MM.1S (cell line): ENCODE results near the gene TPM4.

Experiments
- DNase-seq: peaks from one replicate; pipeline ENCODE4 v3.0.0-alpha.2; 2015
- H2AFZ ChIP-seq: fragments of 300-600 bp; sonication (generic); 2 replicates; pipeline ENCODE4 v1.6.0; 2016; ENCODE audit warnings: antibody characterized with exemption, low read length
- H3F3A ChIP-seq: fragments of 300-600 bp; sonication (generic); 2 replicates; pipeline ENCODE4 v1.6.1; 2016; ENCODE audit warnings: mild to moderate bottlenecking, antibody characterized with exemption, low read length, moderate library complexity, mixed read lengths; ENCODE audit not compliant: insufficient read depth
- H3K27ac ChIP-seq: fragments of 300-600 bp; sonication (generic); 2 replicates; pipeline ENCODE4 v1.5.1; 2016; ENCODE audit warnings: mild to moderate bottlenecking, low read length
- H3K27me3 ChIP-seq: fragments of 300-600 bp; sonication (generic); replicated peaks from 2 replicates; pipeline ENCODE4 v1.6.0; 2016; ENCODE audit warnings: low read length; ENCODE audit not compliant: insufficient read depth
- H3K36me3 ChIP-seq: fragments of 300-600 bp; sonication (generic); replicated peaks from 2 replicates; pipeline ENCODE4 v1.6.1; 2016; ENCODE audit warnings: mild to moderate bottlenecking, low read length, mixed read lengths; ENCODE audit not compliant: insufficient read depth
- H3K4me1 ChIP-seq: fragments of 300-600 bp; sonication (generic); 2 replicates; pipeline ENCODE4 v1.6.1; 2016; ENCODE audit warnings: low read length, mixed read lengths
- H3K4me2 ChIP-seq: fragments of 300-600 bp; sonication (generic); 2 replicates; pipeline ENCODE4 v1.6.0; 2016; ENCODE audit warnings: low read depth, low read length
- H3K4me3 ChIP-seq: fragments of 300-600 bp; sonication (generic); 2 replicates; pipeline ENCODE4 v1.5.1; 2016; ENCODE audit warnings: low read length, mixed read lengths
- H3K79me2 ChIP-seq: fragments of 300-600 bp; sonication (generic); 2 replicates; pipeline ENCODE4 v1.6.1; 2016; ENCODE audit warnings: mixed run types, low read length, mixed read lengths
- H3K9ac ChIP-seq: fragments of 300-600 bp; sonication (generic); 2 replicates; pipeline ENCODE4 v1.6.1; 2016; ENCODE audit warnings: low read length, mixed read lengths
- H3K9me2 ChIP-seq: fragments of 300-600 bp; sonication (generic); replicated peaks from 2 replicates; pipeline ENCODE4 v1.6.1; 2016; ENCODE audit warnings: mild to moderate bottlenecking, low read length, mixed read lengths; ENCODE audit not compliant: insufficient read depth
- H3K9me3 ChIP-seq: fragments of 300-600 bp; sonication (generic); replicated peaks from 2 replicates; pipeline ENCODE4 v1.6.1; 2016; ENCODE audit warnings: mild to moderate bottlenecking, low read length, mixed read lengths; ENCODE audit not compliant: insufficient read depth
- H4K20me1 ChIP-seq: fragments of 300-600 bp; sonication (generic); 2 replicates; pipeline ENCODE4 v1.6.1; 2016; ENCODE audit warnings: mild to moderate bottlenecking, low read length, moderate library complexity, mixed read lengths; ENCODE audit not compliant: insufficient read depth
- EZH2 ChIP-seq: fragments of 300-600 bp; sonication (generic); optimal IDR thresholded peaks from 2 replicates; pipeline ENCODE3; 2017; ENCODE audit warnings: low read depth, mild to moderate bottlenecking, antibody characterized with exemption, low read length, mixed read lengths
- EZH2phosphoT487 ChIP-seq: fragments of 300-600 bp; sonication (generic); IDR thresholded peaks from 2 replicates; pipeline ENCODE4 v1.6.1; 2018; ENCODE audit warnings: antibody characterized with exemption, low read length
- TF ChIP-seq, protein P1 (sequence below): fragments of 300-600 bp; sonication (generic); IDR thresholded peaks from 2 replicates; pipeline ENCODE4 v1.5.1; 2016; ENCODE audit warnings: antibody characterized with exemption, low read length, mixed read lengths

The TPM4 gene

DNA sequence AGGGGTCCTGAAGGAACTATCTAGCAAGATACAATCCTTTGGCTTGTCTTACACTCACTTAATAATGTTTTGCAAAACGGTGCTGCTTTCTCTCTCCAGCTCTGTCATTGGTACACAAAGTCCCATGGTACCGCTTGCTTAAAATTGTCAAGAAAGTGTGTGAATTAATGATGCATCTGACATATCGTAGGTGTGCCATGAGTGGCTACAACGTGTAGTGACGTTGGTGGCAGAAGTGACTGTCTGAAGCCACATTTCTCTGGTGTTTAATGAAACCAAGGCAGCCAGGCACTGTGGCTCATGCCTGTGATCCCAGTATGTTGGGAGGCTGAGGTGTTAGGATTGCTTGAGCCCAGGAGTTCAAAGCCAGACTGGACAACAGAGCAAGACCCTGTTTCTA is 69.8 kb downstream of the TPM4 start:
- TF ChIP-seq, protein P1, sequence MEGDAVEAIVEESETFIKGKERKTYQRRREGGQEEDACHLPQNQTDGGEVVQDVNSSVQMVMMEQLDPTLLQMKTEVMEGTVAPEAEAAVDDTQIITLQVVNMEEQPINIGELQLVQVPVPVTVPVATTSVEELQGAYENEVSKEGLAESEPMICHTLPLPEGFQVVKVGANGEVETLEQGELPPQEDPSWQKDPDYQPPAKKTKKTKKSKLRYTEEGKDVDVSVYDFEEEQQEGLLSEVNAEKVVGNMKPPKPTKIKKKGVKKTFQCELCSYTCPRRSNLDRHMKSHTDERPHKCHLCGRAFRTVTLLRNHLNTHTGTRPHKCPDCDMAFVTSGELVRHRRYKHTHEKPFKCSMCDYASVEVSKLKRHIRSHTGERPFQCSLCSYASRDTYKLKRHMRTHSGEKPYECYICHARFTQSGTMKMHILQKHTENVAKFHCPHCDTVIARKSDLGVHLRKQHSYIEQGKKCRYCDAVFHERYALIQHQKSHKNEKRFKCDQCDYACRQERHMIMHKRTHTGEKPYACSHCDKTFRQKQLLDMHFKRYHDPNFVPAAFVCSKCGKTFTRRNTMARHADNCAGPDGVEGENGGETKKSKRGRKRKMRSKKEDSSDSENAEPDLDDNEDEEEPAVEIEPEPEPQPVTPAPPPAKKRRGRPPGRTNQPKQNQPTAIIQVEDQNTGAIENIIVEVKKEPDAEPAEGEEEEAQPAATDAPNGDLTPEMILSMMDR, result no peak
- no peak for TF ChIP-seq EZH2
- Histone ChIP-seq H3K36me3 (peaks cover 10% of the 10 kb centered on the region; the same call in 1 of the 2 replicates), H3F3A (peaks cover 89% of the 10 kb centered on the region), H4K20me1 (no peaks in the 10 kb centered on the region), H3K4me3 (peak overlapping the region; percentile 92), H3K9ac (peak overlapping the region; percentile 98), H3K27ac (peak overlapping the region; percentile 98), H3K9me2 (no peaks in the 10 kb centered on the region), H3K9me3 (no peaks in the 10 kb centered on the region), H3K4me1 (peaks cover 64% of the 10 kb centered on the region), H3K4me2 (peak overlapping the region; percentile 82), H3K27me3 (no peaks in the 10 kb centered on the region), H3K79me2 (peaks cover 73% of the 10 kb centered on the region), H2AFZ (no peak overlapping the region)
- DNase-seq, result no peak

DNA sequence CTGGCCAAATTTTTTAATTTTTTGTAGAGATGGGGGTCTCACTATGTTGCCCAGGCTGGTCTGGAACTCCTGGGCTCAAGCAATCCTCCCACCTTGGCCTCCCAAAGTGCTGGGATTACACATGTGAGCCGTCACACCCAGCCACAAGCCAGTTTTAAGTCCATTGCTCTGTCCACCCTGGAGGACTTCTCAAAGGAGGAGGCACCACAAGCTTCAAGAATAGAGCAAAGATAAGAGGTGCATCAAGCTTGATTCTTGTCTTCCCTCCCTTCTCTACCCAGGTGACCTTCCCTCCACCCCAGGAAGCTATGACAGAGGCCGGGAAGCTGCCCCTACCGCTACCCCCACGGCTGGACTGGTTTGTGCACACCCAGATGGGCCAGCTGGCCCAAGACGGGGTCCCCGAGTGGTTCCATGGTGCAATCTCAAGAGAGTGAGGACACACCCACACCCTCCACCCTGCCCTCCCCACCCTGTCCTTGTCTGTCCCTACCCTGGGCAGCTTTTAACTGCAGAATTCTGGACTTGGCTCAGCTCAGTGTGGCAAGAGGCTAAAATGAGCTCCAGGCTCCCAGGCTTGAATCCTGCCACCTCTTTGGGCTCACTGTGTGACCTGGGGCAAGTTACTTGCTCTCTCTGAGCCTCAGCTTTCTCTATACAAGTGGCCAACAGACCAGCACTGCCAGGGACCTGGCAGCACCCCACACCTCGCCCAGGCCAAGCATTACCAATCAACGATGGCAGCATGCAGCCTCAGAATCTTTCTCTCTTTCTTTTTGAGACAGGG is 72.3 kb downstream of the TPM4 start:
- peaks cover 93% of the 10 kb centered on the region for H3K79me2 ChIP-seq
- H3K9me3 ChIP-seq, result no peaks in the 10 kb centered on the region
- H3K36me3 ChIP-seq, result peaks cover 20% of the 10 kb centered on the region
- H4K20me1 ChIP-seq, result no peaks in the 10 kb centered on the region
- H2AFZ ChIP-seq, result no peak overlapping the region
- H3K4me1 ChIP-seq, result peaks cover 60% of the 10 kb centered on the region
- no peak for DNase-seq
- H3F3A ChIP-seq, result peaks cover 90% of the 10 kb centered on the region
- no peak overlapping the region for H3K4me3 ChIP-seq
- peak overlapping the region; percentile 52 for H3K4me2 ChIP-seq
- H3K27me3 ChIP-seq, result no peaks in the 10 kb centered on the region
- H3K9ac ChIP-seq, result peak overlapping the region; percentile 25; the same call in 1 of the 2 replicates
- peak overlapping the region; percentile 98 for H3K27ac ChIP-seq
- TF ChIP-seq, protein P1, result no peak
- no peak for TF ChIP-seq EZH2phosphoT487
- H3K9me2 ChIP-seq, result no peaks in the 10 kb centered on the region
